Measurements from ENCODE around the gene TSPAN12. TPM values are rescaled to one million over a fixed set of nuclear protein-coding genes. Genes with fewer than 3 reads are reported as not detected.

Gene TSPAN12
- total and polyA plus RNA-seq, 2 donors (not counting 3 experiments of a cell fraction or from before 2014, with no cell fraction given), result 9.3 to 19.8 TPM

GRCh38 chr7:120829487-120829886 is 28.5 kb downstream of the TSPAN12 start:
- intact Hi-C loops (cut with micrococcal nuclease) (no loop called here), dilution Hi-C loops (cut with MboI; ENCODE audit: extremely low pct_ligation_motif_present, low sequenced_read_pairs) (no loop called here)
- CTCF ChIA-PET, result no interaction called here
- H3K9ac ChIP-seq (replicated peaks; ENCODE audit: extremely low read depth, insufficient read depth, low read length), result no peak overlapping the region
- no peak overlapping the region for H3K27ac ChIP-seq (ENCODE audit: insufficient read depth, low read depth, low read length)
- H3K4me3 ChIP-seq (replicated peaks in 1 of 3; ENCODE audit: insufficient read depth in 1 of 3, low read depth in 1 of 3, low read length in 3 of 3), result no peak overlapping the region
- no peaks in the 10 kb centered on the region for H3K4me1 ChIP-seq (ENCODE audit: control insufficient read depth, extremely low read depth, insufficient read depth, low read length)
- H2AFZ ChIP-seq (ENCODE audit: low read depth, low read length), result no peak overlapping the region
- BruUV-seq (replicated peaks), result no TSS peak
- no peak for FAIRE-seq
- H3K4me2 ChIP-seq (ENCODE audit: insufficient read depth, low read length), result no peak overlapping the region
- POLR2A ChIA-PET, result no interaction called here
- no peak for DNase-seq (ENCODE audit: low read depth, low spot score)
- no peaks in the 10 kb centered on the region for H4K20me1 ChIP-seq (replicated peaks; ENCODE audit: control insufficient read depth, extremely low read depth, insufficient read depth, low read length)
- H3K9me1 ChIP-seq (replicated peaks; ENCODE audit: control insufficient read depth, extremely low read depth, insufficient read depth, low read length), result no peaks in the 10 kb centered on the region
- no peaks in the 10 kb centered on the region for H3K36me3 ChIP-seq (ENCODE audit: control insufficient read depth in 2 of 2, extremely low read depth in 1 of 2, insufficient read depth in 2 of 2, low read length in 2 of 2)
- H3K9me3 ChIP-seq (replicated peaks; ENCODE audit: control insufficient read depth, insufficient read depth, low read length), result no peaks in the 10 kb centered on the region
- H3K79me2 ChIP-seq (ENCODE audit: control insufficient read depth, insufficient read depth, low read length), result no peaks in the 10 kb centered on the region
- TF ChIP-seq POLR2AphosphoS5 (IDR thresholded peaks at IDR 0.05; ENCODE audit: insufficient read depth, low read depth, low read length), result no peak
- TF ChIP-seq, protein P1, sequence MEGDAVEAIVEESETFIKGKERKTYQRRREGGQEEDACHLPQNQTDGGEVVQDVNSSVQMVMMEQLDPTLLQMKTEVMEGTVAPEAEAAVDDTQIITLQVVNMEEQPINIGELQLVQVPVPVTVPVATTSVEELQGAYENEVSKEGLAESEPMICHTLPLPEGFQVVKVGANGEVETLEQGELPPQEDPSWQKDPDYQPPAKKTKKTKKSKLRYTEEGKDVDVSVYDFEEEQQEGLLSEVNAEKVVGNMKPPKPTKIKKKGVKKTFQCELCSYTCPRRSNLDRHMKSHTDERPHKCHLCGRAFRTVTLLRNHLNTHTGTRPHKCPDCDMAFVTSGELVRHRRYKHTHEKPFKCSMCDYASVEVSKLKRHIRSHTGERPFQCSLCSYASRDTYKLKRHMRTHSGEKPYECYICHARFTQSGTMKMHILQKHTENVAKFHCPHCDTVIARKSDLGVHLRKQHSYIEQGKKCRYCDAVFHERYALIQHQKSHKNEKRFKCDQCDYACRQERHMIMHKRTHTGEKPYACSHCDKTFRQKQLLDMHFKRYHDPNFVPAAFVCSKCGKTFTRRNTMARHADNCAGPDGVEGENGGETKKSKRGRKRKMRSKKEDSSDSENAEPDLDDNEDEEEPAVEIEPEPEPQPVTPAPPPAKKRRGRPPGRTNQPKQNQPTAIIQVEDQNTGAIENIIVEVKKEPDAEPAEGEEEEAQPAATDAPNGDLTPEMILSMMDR (IDR thresholded peaks at IDR 0.05; ENCODE audit: extremely low read depth in 1 of 2, insufficient read depth in 1 of 2, low read depth in 1 of 2, low read length in 2 of 2), result no peak
- TF ChIP-seq, protein P2, sequence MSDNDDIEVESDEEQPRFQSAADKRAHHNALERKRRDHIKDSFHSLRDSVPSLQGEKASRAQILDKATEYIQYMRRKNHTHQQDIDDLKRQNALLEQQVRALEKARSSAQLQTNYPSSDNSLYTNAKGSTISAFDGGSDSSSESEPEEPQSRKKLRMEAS (IDR thresholded peaks at IDR 0.05; ENCODE audit: insufficient read depth, insufficient read length), result no peak
- no peak for TF ChIP-seq MYC (IDR thresholded peaks at IDR 0.05; ENCODE audit: low read depth, low read length)
- no peak for TF ChIP-seq FOS (IDR thresholded peaks at IDR 0.05; ENCODE audit: borderline replicate concordance, insufficient read depth, low read length)
- no peak for TF ChIP-seq EZH2 (IDR thresholded peaks at IDR 0.05; ENCODE audit: borderline replicate concordance, low read depth, low read length, severe bottlenecking)
- TF ChIP-seq POLR2A (IDR thresholded peaks at IDR 0.05; ENCODE audit: low read depth, low read length), result no peak
- no peak for TF ChIP-seq GATA2 (IDR thresholded peaks at IDR 0.05; ENCODE audit: insufficient read depth, insufficient read length, low read depth, low read length)
- TF ChIP-seq JUN (IDR thresholded peaks at IDR 0.05; ENCODE audit: borderline replicate concordance, insufficient read depth, insufficient read length, low read depth), result no peak
- no peaks in the 10 kb centered on the region for H3K27me3 ChIP-seq (ENCODE audit: control insufficient read depth in 2 of 2, insufficient read depth in 2 of 2, low read length in 2 of 2)

Data from endothelial cell of umbilical vein (primary cell).